ENCODE data around the gene RERE.

Gene RERE

GRCh38 chr1:8754247-8754650, 63.2 kb downstream of the RERE start:
- Histone ChIP-seq H3K36me3 (ENCODE audit: insufficient read depth, low read length) (no peaks in the 10 kb centered on the region), H3K4me2 (ENCODE audit: insufficient read depth, low read length) (no peak overlapping the region), H3K79me2 (ENCODE audit: insufficient read depth, low read length) (peaks cover 3% of the 10 kb centered on the region; the same call in 1 of the 2 replicates), H3K27me3 (ENCODE audit: insufficient read depth, low read length, poor library complexity) (no peaks in the 10 kb centered on the region), H3K4me3 (ENCODE audit: low read depth in 1 of 2, low read length in 2 of 2) (no peak overlapping the region), H3K27ac (ENCODE audit: low read length) (no peak overlapping the region), H4K20me1 (ENCODE audit: insufficient read depth, low read length) (peaks cover 6% of the 10 kb centered on the region; the same call in 1 of the 2 replicates), H3K4me1 (ENCODE audit: insufficient read depth, low read length) (peaks cover 5% of the 10 kb centered on the region; the same call in 1 of the 2 replicates), H2AFZ (ENCODE audit: low read depth, low read length) (no peak overlapping the region), H3K9me3 (ENCODE audit: insufficient read depth, low read length, severe bottlenecking) (no peaks in the 10 kb centered on the region), H3K9ac (ENCODE audit: low read depth, low read length) (no peak overlapping the region)
- TF ChIP-seq CTCF (IDR thresholded peaks at IDR 0.05; ENCODE audit: borderline replicate concordance, extremely low read depth, low read length, poor library complexity, severe bottlenecking) = no peak
- TF ChIP-seq EZH2 (IDR thresholded peaks at IDR 0.05; ENCODE audit: borderline replicate concordance, low read depth, low read length, severe bottlenecking) = no peak
- DNase-seq = no peak
- no peak for ATAC-seq (ENCODE audit: insufficient read depth, low read depth)

- H3K4me1 ChIP-seq (ENCODE audit: insufficient read depth, low read length) = peaks cover 5% of the 10 kb centered on the region; the same call in 1 of the 2 replicates
Measured at GRCh38 chr1:8753736-8754135, 63.7 kb downstream of the RERE start.

GRCh38 chr1:8752921-8753713, 64.3 kb downstream of the RERE start:
- Histone ChIP-seq H3K27ac (ENCODE audit: low read length) (no peak overlapping the region), H3K79me2 (ENCODE audit: insufficient read depth, low read length) (peaks cover 6% of the 10 kb centered on the region; the same call in 1 of the 2 replicates), H4K20me1 (ENCODE audit: insufficient read depth, low read length) (peaks cover 6% of the 10 kb centered on the region; the same call in 1 of the 2 replicates), H3K4me2 (ENCODE audit: insufficient read depth, low read length) (no peak overlapping the region), H3K9me3 (ENCODE audit: insufficient read depth, low read length, severe bottlenecking) (no peaks in the 10 kb centered on the region), H3K27me3 (ENCODE audit: insufficient read depth, low read length, poor library complexity) (no peaks in the 10 kb centered on the region), H3K9ac (ENCODE audit: low read depth, low read length) (no peak overlapping the region), H2AFZ (ENCODE audit: low read depth, low read length) (no peak overlapping the region), H3K36me3 (ENCODE audit: insufficient read depth, low read length) (no peaks in the 10 kb centered on the region), H3K4me1 (ENCODE audit: insufficient read depth, low read length) (peaks cover 5% of the 10 kb centered on the region; the same call in 1 of the 2 replicates), H3K4me3 (ENCODE audit: low read depth in 1 of 2, low read length in 2 of 2) (no peak overlapping the region)
- TF ChIP-seq CTCF (IDR thresholded peaks at IDR 0.05; ENCODE audit: borderline replicate concordance, extremely low read depth, low read length, poor library complexity, severe bottlenecking) (no peak), EZH2 (IDR thresholded peaks at IDR 0.05; ENCODE audit: borderline replicate concordance, low read depth, low read length, severe bottlenecking) (no peak)
- ATAC-seq (ENCODE audit: insufficient read depth, low read depth) = no peak
- DNase-seq = no peak

More at GRCh38 chr1:8753736-8754135, 63.7 kb downstream of the RERE start:
- Histone ChIP-seq H3K36me3 (ENCODE audit: insufficient read depth, low read length) (no peaks in the 10 kb centered on the region), H3K79me2 (ENCODE audit: insufficient read depth, low read length) (peaks cover 3% of the 10 kb centered on the region; the same call in 1 of the 2 replicates), H3K9ac (ENCODE audit: low read depth, low read length) (no peak overlapping the region), H2AFZ (ENCODE audit: low read depth, low read length) (no peak overlapping the region), H3K27me3 (ENCODE audit: insufficient read depth, low read length, poor library complexity) (no peaks in the 10 kb centered on the region), H3K9me3 (ENCODE audit: insufficient read depth, low read length, severe bottlenecking) (no peaks in the 10 kb centered on the region), H4K20me1 (ENCODE audit: insufficient read depth, low read length) (peaks cover 6% of the 10 kb centered on the region; the same call in 1 of the 2 replicates), H3K27ac (ENCODE audit: low read length) (no peak overlapping the region), H3K4me2 (ENCODE audit: insufficient read depth, low read length) (no peak overlapping the region), H3K4me3 (ENCODE audit: low read depth in 1 of 2, low read length in 2 of 2) (no peak overlapping the region)
- ATAC-seq (ENCODE audit: insufficient read depth, low read depth) (no peak), DNase-seq (no peak)
- no peak for TF ChIP-seq EZH2 (IDR thresholded peaks at IDR 0.05; ENCODE audit: borderline replicate concordance, low read depth, low read length, severe bottlenecking)
- TF ChIP-seq CTCF (IDR thresholded peaks at IDR 0.05; ENCODE audit: borderline replicate concordance, extremely low read depth, low read length, poor library complexity, severe bottlenecking) = no peak
